ENCODE data around the gene GTF3C5. TPM values are rescaled to one million over a fixed set of nuclear protein-coding genes. Genes with fewer than 3 reads are reported as not detected.

GTF3C5 gene
- total and polyA plus RNA-seq, 9 of the 15 experiments (the other 6 are each of a cell fraction or from before 2014, with no cell fraction given) = 3.8 to 118 (median 83.7) TPM

DNA sequence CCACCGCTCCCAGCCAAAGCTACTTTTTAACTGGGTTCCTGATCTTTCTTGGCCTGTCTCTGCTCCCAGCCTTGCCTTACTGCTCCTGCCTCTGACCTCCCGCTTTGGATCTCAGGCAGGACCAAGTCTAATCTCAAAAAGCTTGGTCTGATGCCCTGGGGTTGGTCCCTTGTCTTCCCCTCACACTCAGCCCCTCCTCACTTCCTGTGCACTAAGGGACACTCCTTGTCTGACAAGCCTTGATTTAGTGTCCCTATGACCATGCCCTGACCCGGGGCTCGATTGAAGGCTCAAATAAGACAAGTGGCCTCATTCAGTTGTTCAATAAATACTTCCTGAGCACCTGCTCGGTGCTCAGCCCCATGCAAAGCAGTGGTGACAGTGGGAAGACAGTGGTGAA lies 3.7 kb upstream of the GTF3C5 start (continued):
- TF ChIP-seq ZNF395 (CRISPR knock-in tag; IDR thresholded peaks at IDR 0.05) (no peak), HNRNPUL1 (IDR thresholded peaks at IDR 0.05; ENCODE audit: low read length) (no peak), SMAD4 (CRISPR knock-in tag; conservative IDR thresholded peaks at IDR 0.05) (no peak), PTBP1 (IDR thresholded peaks at IDR 0.05; ENCODE audit: low read depth, low read length) (no peak), EZH2 (IDR thresholded peaks at IDR 0.05; ENCODE audit: borderline replicate concordance, low read depth, low read length) (no peak), STAT5B (CRISPR knock-in tag; IDR thresholded peaks at IDR 0.05) (no peak), SP2 (IDR thresholded peaks at IDR 0.05; ENCODE audit: extremely low read depth, low read depth, low read length, poor library complexity, severe bottlenecking) (no peak), ESRRA (IDR thresholded peaks at IDR 0.05; ENCODE audit: borderline replicate concordance, low read depth) (no peak), KDM1A (IDR thresholded peaks at IDR 0.05) (peak in 1 of 2 experiments; percentile 46; a peak in 1 of 4 replicates), GABPA (tag; conservative IDR thresholded peaks at IDR 0.05; ENCODE audit: low read depth) (peak; percentile 57; the same call in 1 of the 2 replicates), MEF2D (tag; conservative IDR thresholded peaks at IDR 0.05; ENCODE audit: low read depth) (no peak), GABPB1 (CRISPR knock-in tag; IDR thresholded peaks at IDR 0.05) (peak; percentile 51; the same call in 1 of the 2 replicates), ZNF444 (CRISPR knock-in tag; IDR thresholded peaks at IDR 0.05) (no peak), EP300 (IDR thresholded peaks at IDR 0.05; ENCODE audit: low read length) (peak; percentile 14; the same call in 1 of the 2 replicates), TOE1 (IDR thresholded peaks at IDR 0.05; ENCODE audit: borderline replicate concordance) (no peak), TOE1 (CRISPR knock-in tag; IDR thresholded peaks at IDR 0.05; ENCODE audit: borderline replicate concordance, low read depth) (no peak), SPI1 (IDR thresholded peaks at IDR 0.05; ENCODE audit: borderline replicate concordance, low read depth, low read length) (0 out of 2 replicates have a peak, but pooled peaks have one; percentile 38), TAL1 (IDR thresholded peaks at IDR 0.05) (no peak), ZC3H8 (IDR thresholded peaks at IDR 0.05) (no peak), NR2C2 (CRISPR knock-in tag; IDR thresholded peaks at IDR 0.05) (no peak), NR2C2 (tag; IDR thresholded peaks at IDR 0.05) (no peak)
- TF ChIP-seq, protein P1, sequence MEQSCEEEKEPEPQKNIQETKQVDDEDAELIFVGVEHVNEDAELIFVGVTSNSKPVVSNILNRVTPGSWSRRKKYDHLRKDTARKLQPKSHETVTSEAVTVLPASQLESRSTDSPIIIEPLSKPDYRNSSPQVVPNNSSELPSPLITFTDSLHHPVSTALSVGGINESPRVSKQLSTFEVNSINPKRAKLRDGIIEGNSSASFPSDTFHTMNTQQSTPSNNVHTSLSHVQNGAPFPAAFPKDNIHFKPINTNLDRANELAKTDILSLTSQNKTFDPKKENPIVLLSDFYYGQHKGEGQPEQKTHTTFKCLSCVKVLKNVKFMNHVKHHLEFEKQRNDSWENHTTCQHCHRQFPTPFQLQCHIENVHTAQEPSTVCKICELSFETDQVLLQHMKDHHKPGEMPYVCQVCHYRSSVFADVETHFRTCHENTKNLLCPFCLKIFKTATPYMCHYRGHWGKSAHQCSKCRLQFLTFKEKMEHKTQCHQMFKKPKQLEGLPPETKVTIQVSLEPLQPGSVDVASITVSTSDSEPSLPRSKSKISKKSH (CRISPR knock-in tag; IDR thresholded peaks at IDR 0.05) = no peak
- TF ChIP-seq, protein P2, sequence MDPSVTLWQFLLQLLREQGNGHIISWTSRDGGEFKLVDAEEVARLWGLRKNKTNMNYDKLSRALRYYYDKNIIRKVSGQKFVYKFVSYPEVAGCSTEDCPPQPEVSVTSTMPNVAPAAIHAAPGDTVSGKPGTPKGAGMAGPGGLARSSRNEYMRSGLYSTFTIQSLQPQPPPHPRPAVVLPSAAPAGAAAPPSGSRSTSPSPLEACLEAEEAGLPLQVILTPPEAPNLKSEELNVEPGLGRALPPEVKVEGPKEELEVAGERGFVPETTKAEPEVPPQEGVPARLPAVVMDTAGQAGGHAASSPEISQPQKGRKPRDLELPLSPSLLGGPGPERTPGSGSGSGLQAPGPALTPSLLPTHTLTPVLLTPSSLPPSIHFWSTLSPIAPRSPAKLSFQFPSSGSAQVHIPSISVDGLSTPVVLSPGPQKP (CRISPR knock-in tag; IDR thresholded peaks at IDR 0.05) = no peak
- TF ChIP-seq, protein P3, sequence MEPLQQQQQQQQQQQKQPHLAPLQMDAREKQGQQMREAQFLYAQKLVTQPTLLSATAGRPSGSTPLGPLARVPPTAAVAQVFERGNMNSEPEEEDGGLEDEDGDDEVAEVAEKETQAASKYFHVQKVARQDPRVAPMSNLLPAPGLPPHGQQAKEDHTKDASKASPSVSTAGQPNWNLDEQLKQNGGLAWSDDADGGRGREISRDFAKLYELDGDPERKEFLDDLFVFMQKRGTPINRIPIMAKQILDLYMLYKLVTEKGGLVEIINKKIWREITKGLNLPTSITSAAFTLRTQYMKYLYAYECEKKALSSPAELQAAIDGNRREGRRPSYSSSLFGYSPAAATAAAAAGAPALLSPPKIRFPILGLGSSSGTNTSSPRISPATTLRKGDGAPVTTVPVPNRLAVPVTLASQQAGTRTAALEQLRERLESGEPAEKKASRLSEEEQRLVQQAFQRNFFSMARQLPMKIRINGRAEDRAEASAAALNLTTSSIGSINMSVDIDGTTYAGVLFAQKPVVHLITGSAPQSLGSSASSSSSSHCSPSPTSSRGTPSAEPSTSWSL (CRISPR knock-in tag; IDR thresholded peaks at IDR 0.05; ENCODE audit: borderline replicate concordance) = no peak
- TF ChIP-seq, protein P4, sequence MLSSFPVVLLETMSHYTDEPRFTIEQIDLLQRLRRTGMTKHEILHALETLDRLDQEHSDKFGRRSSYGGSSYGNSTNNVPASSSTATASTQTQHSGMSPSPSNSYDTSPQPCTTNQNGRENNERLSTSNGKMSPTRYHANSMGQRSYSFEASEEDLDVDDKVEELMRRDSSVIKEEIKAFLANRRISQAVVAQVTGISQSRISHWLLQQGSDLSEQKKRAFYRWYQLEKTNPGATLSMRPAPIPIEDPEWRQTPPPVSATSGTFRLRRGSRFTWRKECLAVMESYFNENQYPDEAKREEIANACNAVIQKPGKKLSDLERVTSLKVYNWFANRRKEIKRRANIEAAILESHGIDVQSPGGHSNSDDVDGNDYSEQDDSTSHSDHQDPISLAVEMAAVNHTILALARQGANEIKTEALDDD (IDR thresholded peaks at IDR 0.05) = no peak
